SK-N-MC (cell line): ENCODE data around the gene WIZ.

Source experiments
- EZH2 ChIP-seq: fragments of 200-600 bp; sonication (generic); IDR thresholded peaks from one replicate; pipeline ENCODE4 v1.6.1; 2017; ENCODE audit warnings: antibody characterized with exemption
- POLR2AphosphoS5 ChIP-seq: IDR thresholded peaks from 2 replicates; pipeline ENCODE4 v1.6.1; 2012; ENCODE audit warnings: mild to moderate bottlenecking, low read depth, low read length, borderline replicate concordance

DNA sequence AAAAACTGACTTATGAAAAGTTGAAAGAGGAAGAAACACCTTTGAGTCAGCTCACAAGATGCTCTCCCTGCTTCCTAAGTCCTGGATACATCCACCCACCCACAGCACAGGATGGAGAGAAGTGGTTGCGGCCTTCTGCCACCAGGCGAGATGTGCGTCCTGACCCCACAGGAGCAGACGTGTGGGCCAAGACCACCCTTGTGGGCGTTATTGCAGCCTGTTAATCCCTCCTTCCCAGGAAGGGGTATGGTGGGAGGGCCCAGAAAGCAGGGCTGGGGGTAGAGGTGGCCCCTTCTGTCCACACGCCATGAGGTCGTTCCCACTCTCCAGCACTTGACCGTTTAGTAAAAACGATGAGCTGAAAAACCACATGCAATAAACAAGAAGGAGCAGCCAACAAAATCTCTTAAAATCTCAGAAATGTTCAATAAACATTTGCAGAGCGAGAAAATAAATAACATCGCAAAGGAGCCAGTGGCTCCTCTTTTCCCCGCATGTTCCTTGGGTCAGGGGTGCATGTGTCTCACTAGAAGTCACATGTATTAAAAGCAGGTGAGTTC lies 28.5 kb downstream of the WIZ start:
- TF ChIP-seq EZH2 = no peak
- no peak; the same call in 1 of the 2 replicates for TF ChIP-seq POLR2AphosphoS5
